Fibroblast of skin of right quadriceps (primary cell): ENCODE data around the gene CKMT1B.
"Not testable (repeated sequence)": the region's sequence is repeated elsewhere in the genome, so short reads cannot be mapped to it uniquely, and the experiment has no call there.

Source experiments
- DNase-seq: peaks from one replicate; pipeline ENCODE4 v3.0.0-alpha.2; 2013

CKMT1B gene

GRCh38 chr15:43593328-43594190, at the start of gene CKMT1B:
Gene CKMT1B, plus strand, starts transcription at chr15:43594027. Its CDS starts 192 bp downstream, at chr15:43594219.
- DNase-seq, result not testable (repeated sequence)

- DNase-seq, result no peak
These were observed 49.6 kb upstream of the CKMT1B start for GRCh38 chr15:43544266-43544665.

DNA sequence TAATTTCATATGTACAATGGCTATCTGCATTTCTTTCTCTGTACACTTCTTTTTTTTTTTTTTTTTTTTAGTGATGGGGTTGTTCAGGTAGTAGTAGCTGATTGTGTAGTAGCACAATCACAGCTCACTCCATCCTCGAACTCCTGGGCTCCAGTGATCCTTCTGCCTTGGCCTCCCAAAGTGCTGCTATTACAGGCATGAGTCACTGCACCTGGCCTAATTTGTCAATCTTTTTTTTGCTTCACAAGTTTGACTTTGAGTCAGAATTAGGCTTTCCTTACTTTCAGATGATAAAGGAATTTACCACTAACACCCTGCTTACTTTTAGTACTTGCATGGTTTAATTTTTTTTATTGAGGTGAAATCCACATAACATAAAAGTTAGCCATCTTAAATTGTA, 48.4 kb upstream of the CKMT1B start:
- DNase-seq, result no peak

DNA sequence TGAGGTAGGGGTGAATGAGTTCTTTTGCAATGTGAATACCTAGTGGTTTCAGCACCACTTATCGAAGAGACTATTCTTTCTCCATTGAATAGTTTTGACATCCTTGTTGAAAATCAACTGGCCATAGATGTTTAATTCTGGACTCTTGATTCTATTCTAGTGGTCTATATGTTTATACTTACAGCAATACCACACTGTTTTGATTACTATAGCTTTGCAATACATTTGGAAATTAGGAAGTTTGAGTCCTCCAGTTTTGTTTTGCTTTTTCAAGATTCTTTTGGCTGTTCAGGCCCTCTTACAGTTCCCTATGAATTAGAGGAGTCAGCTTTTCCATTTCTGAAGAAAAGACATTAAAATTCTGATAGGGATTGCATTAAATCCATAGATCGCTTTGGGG, 46.3 kb upstream of the CKMT1B start:
- DNase-seq, result no peak

GRCh38 chr15:43550527-43551363, 43.1 kb upstream of the CKMT1B start:
- peak; percentile 80 for DNase-seq

DNA sequence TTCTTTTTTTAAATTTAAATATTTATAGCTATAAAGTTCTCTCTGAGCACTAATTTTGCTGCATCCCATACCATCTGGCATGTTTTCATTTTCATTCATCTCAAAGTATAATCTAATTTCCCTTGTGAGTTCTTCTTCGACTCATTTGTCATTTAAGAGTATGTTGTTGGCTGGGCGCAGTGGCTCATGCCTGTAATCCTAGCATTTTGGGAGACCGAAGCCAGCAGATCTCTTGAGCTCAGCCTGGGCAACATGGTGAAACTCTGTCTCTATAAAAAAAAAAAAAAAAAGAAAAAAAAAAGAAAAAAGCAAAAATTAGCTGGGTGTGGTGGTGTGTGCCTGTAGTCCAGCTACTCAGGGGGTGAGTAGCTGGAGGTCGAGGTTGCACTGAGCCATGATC, 41.6 kb upstream of the CKMT1B start:
- DNase-seq, result no peak

GRCh38 chr15:43552986-43553385, 40.8 kb upstream of the CKMT1B start:
- peak; percentile 32 for DNase-seq

DNA sequence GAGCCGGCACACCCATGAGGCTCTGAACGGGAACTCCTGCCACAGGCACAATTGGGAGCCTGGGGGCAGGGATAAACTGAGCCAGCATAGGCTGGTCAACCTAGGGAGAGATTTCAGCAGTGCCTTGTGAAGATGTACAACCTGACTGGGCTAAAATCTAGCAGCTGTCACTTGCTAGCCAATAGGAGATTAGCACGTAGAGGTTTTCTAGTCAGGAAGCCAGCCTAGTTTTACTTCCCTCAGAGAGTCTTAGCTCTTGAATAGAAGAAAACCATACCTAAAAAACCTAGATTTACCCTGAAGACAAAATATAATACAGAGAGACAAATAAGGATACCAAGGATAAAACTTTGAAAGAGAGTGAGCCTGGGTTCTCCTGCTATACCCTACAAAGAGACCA, 31.1 kb upstream of the CKMT1B start:
- not testable (repeated sequence) for DNase-seq

DNA sequence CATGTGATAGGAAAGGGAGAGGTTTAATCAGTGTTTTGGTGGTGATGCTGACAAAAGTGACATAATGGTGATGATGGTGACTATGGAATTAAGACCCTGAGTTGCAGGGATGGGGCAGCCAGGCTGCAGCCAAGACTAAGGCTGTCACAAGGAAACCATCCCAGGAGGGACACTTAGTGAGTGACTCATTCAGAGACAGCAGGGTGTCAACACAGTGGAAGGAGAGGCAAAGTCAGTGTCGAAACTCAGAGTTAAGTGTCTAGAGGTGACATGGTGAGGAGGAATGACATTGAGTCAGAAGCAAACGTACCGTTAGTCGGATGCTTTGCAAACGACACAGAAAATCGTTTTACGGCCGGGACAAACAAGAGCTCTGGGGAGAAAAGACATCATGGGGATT, 30.0 kb upstream of the CKMT1B start:
- not testable (repeated sequence) for DNase-seq

DNA sequence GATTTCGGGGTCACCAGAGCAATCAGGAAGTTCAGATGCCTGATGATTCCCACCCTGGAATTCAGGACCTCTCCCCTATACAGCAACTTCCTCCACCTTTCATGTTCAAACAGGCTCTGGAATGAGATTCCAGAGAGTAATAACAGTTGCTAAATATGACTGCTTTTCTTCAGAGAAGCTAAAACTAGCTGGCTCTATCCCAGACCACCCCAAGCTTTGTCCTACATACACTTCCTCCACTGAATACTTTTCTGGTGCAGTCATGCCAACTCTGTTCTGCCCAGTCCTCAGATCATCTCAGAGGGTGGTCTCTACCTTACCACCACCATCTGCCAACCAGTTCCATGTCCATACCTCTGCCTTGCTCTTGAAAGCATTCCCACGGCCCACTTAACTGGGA, 27.2 kb upstream of the CKMT1B start:
- not testable (repeated sequence) for DNase-seq

DNA sequence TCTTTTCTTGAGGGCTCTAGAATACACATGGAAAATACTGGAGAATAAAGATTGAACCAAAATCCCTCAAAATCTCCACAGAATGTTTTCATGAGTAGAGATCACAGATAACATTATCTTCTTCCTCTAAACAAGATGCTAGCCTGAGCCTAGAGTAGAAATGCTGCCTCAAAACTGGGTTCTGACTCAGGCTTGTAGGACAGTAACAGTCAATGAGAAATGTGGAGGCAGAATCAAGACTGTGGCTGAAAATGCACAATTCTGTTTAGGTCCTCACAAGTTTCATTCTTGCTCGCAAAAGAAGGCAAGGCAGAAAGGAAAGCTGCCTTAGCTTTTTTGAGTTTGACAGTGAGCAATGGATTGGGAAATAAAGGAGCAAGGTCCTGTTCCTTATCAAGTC, 19.2 kb upstream of the CKMT1B start:
- not testable (repeated sequence) for DNase-seq

GRCh38 chr15:43589778-43590466, 3.9 kb upstream of the CKMT1B start, which contains the start of gene PPIP5K1:
Gene PPIP5K1, minus strand, starts transcription at chr15:43590208. Its CDS starts 5,704 bp downstream, at chr15:43584504.
- DNase-seq, result not testable (repeated sequence)

- DNase-seq, result not testable (repeated sequence)
These were observed 986 bp upstream of the CKMT1B start for GRCh38 chr15:43592841-43593240.

DNA sequence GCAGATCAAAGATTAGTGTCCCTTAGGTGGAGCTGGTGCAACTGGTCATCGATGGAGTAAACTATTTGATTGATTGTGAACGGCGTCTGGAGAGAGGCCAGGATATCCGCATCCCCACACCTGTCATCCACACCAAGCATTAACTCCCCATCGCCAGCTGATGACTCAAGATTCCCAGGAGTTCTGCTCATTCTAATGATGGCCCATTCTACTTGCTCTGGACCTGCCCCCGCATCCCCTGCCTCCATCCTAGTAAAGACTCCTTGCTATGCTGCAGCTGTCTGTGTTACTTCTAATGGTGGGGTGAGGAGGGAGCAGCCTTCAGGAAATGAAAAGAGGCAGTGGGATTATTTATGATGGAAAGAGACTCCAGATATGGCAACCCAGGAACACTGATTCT, 5.3 kb downstream of the CKMT1B start:
- DNase-seq, result not testable (repeated sequence)

DNA sequence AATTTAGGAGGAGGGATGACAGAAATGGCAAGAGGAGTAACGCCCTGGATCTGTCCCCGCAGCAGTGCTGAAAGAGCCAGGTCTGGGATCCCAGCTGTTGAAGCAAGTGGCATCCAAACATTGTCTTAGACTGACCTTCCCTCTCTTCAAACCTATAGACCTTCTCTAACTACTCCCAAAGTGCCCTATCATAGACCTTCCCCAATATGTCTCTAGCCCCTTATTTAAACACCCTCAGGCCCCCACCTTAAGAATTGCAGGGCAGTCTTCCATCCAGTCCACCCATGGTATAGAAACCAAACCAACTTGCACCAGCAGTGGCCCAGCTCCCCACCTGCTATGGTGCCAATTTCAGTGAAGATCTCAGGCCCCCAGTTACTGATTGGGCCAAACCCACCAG, 6.4 kb downstream of the CKMT1B start:
- not testable (repeated sequence) for DNase-seq

DNA sequence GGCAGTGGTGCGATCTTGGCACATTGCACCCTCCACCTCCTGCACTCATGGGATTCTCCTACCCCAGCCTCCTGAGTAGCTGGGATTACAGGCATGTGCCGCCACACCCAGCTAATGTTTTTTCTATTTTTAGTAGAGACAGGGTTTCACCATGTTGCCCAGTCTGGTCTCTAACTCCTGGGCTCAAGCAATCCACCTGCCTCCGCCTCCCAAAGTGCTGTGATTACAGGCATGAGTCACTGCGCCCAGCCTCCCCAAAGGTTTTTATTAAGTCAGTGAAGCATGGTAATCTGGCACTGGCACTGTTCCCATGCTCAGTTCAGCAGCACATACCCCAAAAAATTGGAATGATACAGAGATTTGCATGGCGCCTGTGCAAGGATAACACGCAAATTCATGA, 8.4 kb downstream of the CKMT1B start:
- DNase-seq, result not testable (repeated sequence)

DNA sequence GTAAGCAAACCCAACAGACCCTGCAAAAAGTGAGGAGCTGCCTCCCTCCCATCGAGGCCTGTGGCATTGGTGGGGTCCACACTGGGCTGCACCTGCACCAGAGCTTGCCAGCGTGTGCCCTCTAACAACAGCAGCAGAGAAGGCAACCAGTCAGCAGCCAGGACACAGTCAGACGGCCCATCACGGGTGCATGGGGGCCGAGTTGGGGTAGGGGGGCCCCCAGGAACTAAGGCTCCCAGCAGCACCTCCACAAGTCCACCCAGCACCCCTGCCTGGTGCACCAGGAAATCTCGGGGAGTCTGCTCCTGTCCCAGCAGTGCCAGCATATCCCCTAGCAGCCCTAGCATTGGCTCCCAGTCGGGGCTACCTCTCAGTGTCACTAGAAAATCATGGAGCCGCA, 23.9 kb downstream of the CKMT1B start:
- not testable (repeated sequence) for DNase-seq

- DNase-seq, result not testable (repeated sequence)
These were observed 24.9 kb downstream of the CKMT1B start, which contains the start of gene STRC for GRCh38 chr15:43618700-43619099. Gene STRC, minus strand, starts transcription at chr15:43618800. Its CDS starts 78 bp downstream, at chr15:43618722.

DNA sequence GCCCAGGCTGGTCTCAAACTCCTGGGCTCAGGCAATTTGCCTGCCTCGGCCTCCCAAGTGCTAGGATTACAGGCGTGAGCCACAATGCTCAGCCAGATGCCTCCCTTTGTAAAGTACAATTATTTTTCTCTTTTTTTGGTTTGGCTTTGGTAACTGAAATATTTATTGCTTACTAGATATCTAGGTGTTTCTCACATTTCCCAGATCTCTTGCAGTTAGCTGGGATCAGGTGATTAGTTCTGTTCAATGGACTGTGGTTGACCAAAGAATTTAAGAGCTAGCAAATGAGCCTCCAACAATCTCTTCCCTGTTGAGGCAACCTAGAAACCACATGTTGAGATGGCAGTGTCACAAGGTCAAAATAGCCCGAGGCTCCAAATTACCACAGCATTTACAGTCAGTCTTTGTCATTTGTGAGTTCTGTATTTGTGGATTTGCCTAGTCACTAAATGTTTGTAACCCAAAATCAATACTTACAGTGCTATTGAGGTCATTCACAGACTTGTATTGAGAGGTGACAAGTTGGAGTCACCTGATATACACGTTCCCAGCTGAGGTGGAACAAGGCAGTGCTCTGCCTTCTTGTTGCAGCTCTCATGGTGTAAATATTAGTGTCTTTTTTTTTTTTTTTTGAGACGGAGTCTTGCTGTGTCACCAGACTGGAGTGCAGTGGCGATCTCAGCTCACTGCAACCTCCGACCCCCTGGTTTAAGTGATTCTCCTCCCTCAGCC, 28.4 kb downstream of the CKMT1B start:
- not testable (repeated sequence) for DNase-seq

GRCh38 chr15:43625106-43625505, 31.3 kb downstream of the CKMT1B start:
- DNase-seq, result peak; percentile 41

DNA sequence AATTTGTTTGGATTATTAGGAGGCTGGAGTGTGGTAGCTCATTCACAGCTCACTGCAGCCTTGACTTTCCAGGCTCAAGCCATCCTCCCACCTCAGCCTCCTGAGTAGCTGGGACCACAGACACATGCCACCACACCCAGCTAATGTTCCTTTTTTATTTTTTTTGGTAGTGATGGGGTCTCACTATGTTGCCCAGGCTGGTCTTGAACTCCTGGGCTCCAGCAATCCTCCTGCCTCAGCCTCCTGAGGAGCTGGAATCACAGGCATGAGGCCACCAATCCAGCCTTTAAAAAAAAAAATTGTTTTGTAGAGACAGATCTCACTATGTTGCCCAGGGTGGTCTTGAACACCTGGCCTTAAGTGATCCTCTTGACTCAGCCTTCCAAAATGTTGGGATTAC, 33.1 kb downstream of the CKMT1B start:
- DNase-seq, result not testable (repeated sequence)
